ENCODE data around the gene NEK11. TPM values are rescaled to one million over a fixed set of nuclear protein-coding genes. Genes with fewer than 3 reads are reported as not detected.

NEK11 gene
- total RNA-seq, 4 donors from 2014 or later: 1.6 to 8.5 (median 3.4) TPM

GRCh38 chr3:131323014-131323413 lies 296.3 kb downstream of the NEK11 start:
- intact Hi-C loops (cut with DNase I): no loop called here
- Histone ChIP-seq H3K9me3 (no peaks in the 10 kb centered on the region), H3K36me3 (no peaks in the 10 kb centered on the region), H3K27me3 (no peaks in the 10 kb centered on the region), H3K4me3 (no peak overlapping the region), H3K27ac (no peak overlapping the region), H3K4me1 (no peaks in the 10 kb centered on the region)
- DNase-seq: no peak
- no peak for TF ChIP-seq CTCF (IDR thresholded peaks at IDR 0.05)
- 56 to 77% methylated on average over 2 to 3 of the region's 3 CpGs for WGBS, 2 donors

- H3K4me1 ChIP-seq: no peaks in the 10 kb centered on the region
- H3K36me3 ChIP-seq: no peaks in the 10 kb centered on the region
- no peaks in the 10 kb centered on the region for H3K27me3 ChIP-seq
- no peaks in the 10 kb centered on the region for H3K9me3 ChIP-seq
- TF ChIP-seq POLR2A (IDR thresholded peaks at IDR 0.05) (no peak), CTCF (IDR thresholded peaks at IDR 0.05) (no peak)
- no peak overlapping the region for H3K4me3 ChIP-seq
- intact Hi-C loops (cut with DNase I): no loop called here
- DNase-seq: no peak
- H3K27ac ChIP-seq: no peak overlapping the region
- WGBS, 2 donors: 89 to 90% methylated on average over 2 of the region's 2 CpGs
Measured at GRCh38 chr3:131323792-131324191, 297.1 kb downstream of the NEK11 start.

GRCh38 chr3:131324923-131325322 lies 298.2 kb downstream of the NEK11 start:
- intact Hi-C loops (cut with DNase I): no loop called here

GRCh38 chr3:131326307-131326706 lies 299.6 kb downstream of the NEK11 start:
- Histone ChIP-seq H3K9me3 (no peaks in the 10 kb centered on the region), H3K4me1 (no peaks in the 10 kb centered on the region), H3K27ac (no peak overlapping the region), H3K36me3 (no peaks in the 10 kb centered on the region), H3K4me3 (no peak overlapping the region), H3K27me3 (no peaks in the 10 kb centered on the region)
- 50 to 100% methylated on average over 1 of the region's 1 CpG for WGBS, 2 donors
- DNase-seq: no peak
- TF ChIP-seq CTCF (IDR thresholded peaks at IDR 0.05) (no peak), POLR2A (IDR thresholded peaks at IDR 0.05) (no peak)
- intact Hi-C loops (cut with DNase I): no loop called here

More at GRCh38 chr3:131324923-131325322, 298.2 kb downstream of the NEK11 start:
- Histone ChIP-seq H3K27me3 (no peaks in the 10 kb centered on the region), H3K36me3 (no peaks in the 10 kb centered on the region), H3K9me3 (no peaks in the 10 kb centered on the region), H3K4me1 (no peaks in the 10 kb centered on the region), H3K4me3 (no peak overlapping the region), H3K27ac (no peak overlapping the region)
- DNase-seq: no peak
- TF ChIP-seq POLR2A (IDR thresholded peaks at IDR 0.05) (no peak), CTCF (IDR thresholded peaks at IDR 0.05) (no peak)

- no peaks in the 10 kb centered on the region for H3K4me1 ChIP-seq
- no peak overlapping the region for H3K4me3 ChIP-seq
- TF ChIP-seq POLR2A (IDR thresholded peaks at IDR 0.05): no peak
- TF ChIP-seq CTCF (IDR thresholded peaks at IDR 0.05): no peak
- H3K27ac ChIP-seq: no peak overlapping the region
- intact Hi-C loops (cut with DNase I): no loop called here
- no peaks in the 10 kb centered on the region for H3K36me3 ChIP-seq
- H3K9me3 ChIP-seq: no peaks in the 10 kb centered on the region
- no peaks in the 10 kb centered on the region for H3K27me3 ChIP-seq
- DNase-seq: no peak
- WGBS, 2 donors: 56 to 72% methylated on average over 3 of the region's 3 CpGs
Measured at GRCh38 chr3:131328721-131329120, 302.0 kb downstream of the NEK11 start.
